GM23338 (cell line): ENCODE measurements around the gene LIX1. TPM values are rescaled to one million over a fixed set of nuclear protein-coding genes. Genes with fewer than 3 reads are reported as not detected.

ENCODE experiments used
- ATAC-seq: fragments of 200-7000 bp; cut with Tn5 transposase; 3 replicates; pipeline ENCODE4 v1.9.1; 2020
- DNase-seq: peaks from one replicate; pipeline ENCODE4 v3.0.0-alpha.2; 2015; ENCODE audit warnings: low spot score
- H2AFZ ChIP-seq: fragments of 200-600 bp; sonication (generic); 2 replicates; pipeline ENCODE4 v1.8.0; 2016; ENCODE audit warnings: antibody characterized with exemption, mild to moderate bottlenecking, moderate library complexity
- H3F3A ChIP-seq: fragments of 200-600 bp; sonication (generic); replicated peaks from 2 replicates; pipeline ENCODE4 v1.8.0; 2017; ENCODE audit warnings: antibody characterized with exemption, mixed run types, low read depth
- H3K27ac ChIP-seq: fragments of 200-600 bp; sonication (generic); 2 replicates; pipeline ENCODE4 v1.6.1; 2016; ENCODE audit warnings: low read depth
- H3K27me3 ChIP-seq: fragments of 200-600 bp; sonication (generic); 2 replicates; pipeline ENCODE4 v1.8.0; 2016; ENCODE audit warnings: mild to moderate bottlenecking, mixed run types, moderate library complexity; ENCODE audit not compliant: insufficient read depth
- H3K36me3 ChIP-seq: fragments of 200-600 bp; sonication (generic); 2 replicates; pipeline ENCODE4 v1.8.0; 2016; ENCODE audit warnings: mild to moderate bottlenecking; ENCODE audit not compliant: insufficient read depth
- H3K4me1 ChIP-seq: fragments of 200-600 bp; sonication (generic); 2 replicates; pipeline ENCODE4 v1.8.0; 2016; ENCODE audit warnings: mild to moderate bottlenecking, moderate library complexity; ENCODE audit not compliant: insufficient read depth
- H3K4me2 ChIP-seq: fragments of 200-600 bp; sonication (generic); 2 replicates; pipeline ENCODE4 v1.7.1; 2017; ENCODE audit warnings: mixed run types
- H3K4me3 ChIP-seq: fragments of 200-600 bp; sonication (generic); 2 replicates; pipeline ENCODE4 v1.6.1; 2016; ENCODE audit warnings: mixed run types
- H3K79me2 ChIP-seq: fragments of 200-600 bp; sonication (generic); replicated peaks from 2 replicates; pipeline ENCODE4 v1.8.0; 2017; ENCODE audit warnings: mild to moderate bottlenecking; ENCODE audit not compliant: insufficient read depth
- H3K9me2 ChIP-seq: fragments of 200-600 bp; sonication (generic); 2 replicates; pipeline ENCODE4 v1.8.0; 2017; ENCODE audit not compliant: insufficient read depth
- H4K20me1 ChIP-seq: fragments of 200-600 bp; sonication (generic); replicated peaks from 2 replicates; pipeline ENCODE4 v1.8.0; 2017; ENCODE audit warnings: mild to moderate bottlenecking; ENCODE audit not compliant: insufficient read depth
- H3K27ac Mint-ChIP-seq: 2 replicates; pipeline ENCODE4 v1.8.0; 2020; ENCODE audit warnings: inconsistent platforms, mild to moderate bottlenecking, moderate library complexity, mixed read lengths
- H3K27me3 Mint-ChIP-seq: 3 replicates; pipeline ENCODE4 v1.8.0; 2022; ENCODE audit warnings: low read depth, mild to moderate bottlenecking, moderate library complexity, mixed read lengths, inconsistent platforms; ENCODE audit not compliant: insufficient read depth, poor library complexity
- H3K36me3 Mint-ChIP-seq: 3 replicates; pipeline ENCODE4 v1.8.0; 2021; ENCODE audit warnings: low read depth, mild to moderate bottlenecking, inconsistent platforms, moderate library complexity, mixed read lengths
- H3K4me1 Mint-ChIP-seq: 3 replicates; pipeline ENCODE4 v1.8.0; 2020; ENCODE audit warnings: mild to moderate bottlenecking, inconsistent platforms, mixed read lengths
- H3K4me3 Mint-ChIP-seq: 3 replicates; pipeline ENCODE4 v1.8.0; 2021; ENCODE audit warnings: moderate library complexity, mild to moderate bottlenecking, inconsistent platforms, mixed read lengths
- H3K9me3 Mint-ChIP-seq: 3 replicates; pipeline ENCODE4 v1.8.0; 2020; ENCODE audit warnings: moderate library complexity, mild to moderate bottlenecking, inconsistent platforms, mixed read lengths
- CREB1 ChIP-seq: fragments of 250-450 bp; sonication (Bioruptor Pico); IDR thresholded peaks from 2 replicates; pipeline ENCODE4 v1.5.0; 2020; ENCODE audit warnings: low read depth, mild to moderate bottlenecking, moderate library complexity
- ETS1 ChIP-seq: IDR thresholded peaks from 2 replicates; pipeline ENCODE4 v1.6.1; 2016; ENCODE audit warnings: antibody characterized with exemption
- EZH2 ChIP-seq: fragments of 200-600 bp; sonication (generic); IDR thresholded peaks from one replicate; pipeline ENCODE4 v1.8.0; 2017; ENCODE audit warnings: antibody characterized with exemption, mild to moderate bottlenecking, low read depth; ENCODE audit not compliant: unreplicated experiment
- JUNB ChIP-seq: IDR thresholded peaks from one replicate; pipeline ENCODE4 v1.6.1; 2016; ENCODE audit warnings: antibody characterized with exemption; ENCODE audit not compliant: unreplicated experiment
- NANOG ChIP-seq: IDR thresholded peaks from 2 replicates; pipeline ENCODE4 v1.6.1; 2016; ENCODE audit warnings: antibody characterized with exemption, borderline replicate concordance
- POLR2AphosphoS5 ChIP-seq: IDR thresholded peaks from 2 replicates; pipeline ENCODE4 v1.6.1; 2016; ENCODE audit warnings: antibody characterized with exemption, low read depth
- ZNF114 ChIP-seq: fragments of 250-450 bp; sonication (Bioruptor Pico); IDR thresholded peaks from 2 replicates; pipeline ENCODE4 v1.5.0; 2020; ENCODE audit warnings: mild to moderate bottlenecking, moderate library complexity
- ZNF331 ChIP-seq: fragments of 250-450 bp; sonication (Bioruptor Pico); IDR thresholded peaks from 2 replicates; pipeline ENCODE4 v1.5.0; 2020; ENCODE audit warnings: low read depth, mild to moderate bottlenecking, moderate library complexity
- ZNF462 ChIP-seq: fragments of 250-450 bp; sonication (Bioruptor Pico); IDR thresholded peaks from 2 replicates; pipeline ENCODE4 v1.5.0; 2020; ENCODE audit warnings: mild to moderate bottlenecking, moderate library complexity
- polyA plus RNA-seq: library from polyadenylated mRNA; unstranded; fragments of >200 nt; fragmentation: Nextera tagmentation; extraction: Ambion mirVana; gene quantifications from 2 replicates; pipeline ENCODE4 v1.2.1, GENCODE V29; 2016
- total RNA-seq: library from RNA; depleted of rRNA; stranded (reverse); fragments of >200 nt; shearing (Covaris generic); gene quantifications from 2 replicates; pipeline ENCODE4 v1.2.3, GENCODE V29; 2014
- TF ChIP-seq, protein P1 (sequence below): IDR thresholded peaks from one replicate; pipeline ENCODE4 v1.6.1; 2018; ENCODE audit warnings: antibody characterized with exemption; ENCODE audit not compliant: unreplicated experiment

Gene LIX1
- total and polyA plus RNA-seq, 2 experiments from 2014 or later = 0.13 TPM; not detected in 1

DNA sequence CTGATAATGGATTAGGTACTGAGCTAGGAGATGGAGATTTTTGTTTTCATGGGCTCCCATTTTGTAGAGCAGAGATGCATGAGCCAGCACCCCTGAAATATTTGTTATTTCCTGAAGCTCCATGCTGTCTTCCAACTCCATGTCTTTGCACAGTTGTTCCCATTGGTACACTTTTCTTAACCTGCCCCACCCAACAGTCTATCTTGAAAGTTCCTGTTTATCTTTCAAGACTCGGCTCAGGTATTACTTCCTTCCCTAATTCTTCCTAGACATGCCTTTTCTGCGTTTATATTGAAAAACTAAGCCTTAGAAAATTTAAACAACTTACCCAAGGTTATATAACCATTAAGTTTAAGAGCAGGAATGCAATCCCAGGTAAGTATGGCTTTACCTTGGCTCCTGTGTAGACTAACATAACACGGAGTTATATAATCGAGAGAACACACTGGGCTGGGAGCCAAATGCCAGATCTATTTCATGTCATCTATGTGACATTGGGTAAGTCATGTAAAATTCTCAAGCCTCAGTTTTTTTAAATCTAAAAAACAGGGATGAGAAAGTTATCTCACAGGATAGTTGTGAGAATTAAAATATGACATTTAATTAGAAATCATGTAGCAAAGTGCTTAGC, 67.4 kb downstream of the LIX1 start:
- H3K27ac ChIP-seq = no peak overlapping the region
- DNase-seq = no peak
- no peaks in the 10 kb centered on the region for H3K27me3 ChIP-seq
- H3K79me2 ChIP-seq = no peaks in the 10 kb centered on the region
- no peaks in the 10 kb centered on the region for H3K9me2 ChIP-seq
- no peaks in the 10 kb centered on the region for H3K4me1 ChIP-seq
- no peaks in the 10 kb centered on the region for H3F3A ChIP-seq
- Mint-ChIP-seq H3K4me3 (no peak overlapping the region), H3K27me3 (peaks cover 5% of the 10 kb centered on the region), H3K9me3 (no peaks in the 10 kb centered on the region), H3K27ac (no peak overlapping the region), H3K4me1 (no peaks in the 10 kb centered on the region; the same call in 2 of the 3 replicates), H3K36me3 (no peaks in the 10 kb centered on the region; the same call in 2 of the 3 replicates)
- H3K4me2 ChIP-seq = no peak overlapping the region
- TF ChIP-seq POLR2AphosphoS5 (no peak), ZNF114 (no peak), CREB1 (CRISPR knock-in tag) (no peak)
- TF ChIP-seq, protein P1, sequence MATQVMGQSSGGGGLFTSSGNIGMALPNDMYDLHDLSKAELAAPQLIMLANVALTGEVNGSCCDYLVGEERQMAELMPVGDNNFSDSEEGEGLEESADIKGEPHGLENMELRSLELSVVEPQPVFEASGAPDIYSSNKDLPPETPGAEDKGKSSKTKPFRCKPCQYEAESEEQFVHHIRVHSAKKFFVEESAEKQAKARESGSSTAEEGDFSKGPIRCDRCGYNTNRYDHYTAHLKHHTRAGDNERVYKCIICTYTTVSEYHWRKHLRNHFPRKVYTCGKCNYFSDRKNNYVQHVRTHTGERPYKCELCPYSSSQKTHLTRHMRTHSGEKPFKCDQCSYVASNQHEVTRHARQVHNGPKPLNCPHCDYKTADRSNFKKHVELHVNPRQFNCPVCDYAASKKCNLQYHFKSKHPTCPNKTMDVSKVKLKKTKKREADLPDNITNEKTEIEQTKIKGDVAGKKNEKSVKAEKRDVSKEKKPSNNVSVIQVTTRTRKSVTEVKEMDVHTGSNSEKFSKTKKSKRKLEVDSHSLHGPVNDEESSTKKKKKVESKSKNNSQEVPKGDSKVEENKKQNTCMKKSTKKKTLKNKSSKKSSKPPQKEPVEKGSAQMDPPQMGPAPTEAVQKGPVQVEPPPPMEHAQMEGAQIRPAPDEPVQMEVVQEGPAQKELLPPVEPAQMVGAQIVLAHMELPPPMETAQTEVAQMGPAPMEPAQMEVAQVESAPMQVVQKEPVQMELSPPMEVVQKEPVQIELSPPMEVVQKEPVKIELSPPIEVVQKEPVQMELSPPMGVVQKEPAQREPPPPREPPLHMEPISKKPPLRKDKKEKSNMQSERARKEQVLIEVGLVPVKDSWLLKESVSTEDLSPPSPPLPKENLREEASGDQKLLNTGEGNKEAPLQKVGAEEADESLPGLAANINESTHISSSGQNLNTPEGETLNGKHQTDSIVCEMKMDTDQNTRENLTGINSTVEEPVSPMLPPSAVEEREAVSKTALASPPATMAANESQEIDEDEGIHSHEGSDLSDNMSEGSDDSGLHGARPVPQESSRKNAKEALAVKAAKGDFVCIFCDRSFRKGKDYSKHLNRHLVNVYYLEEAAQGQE = no peak
- no peak overlapping the region for H3K4me3 ChIP-seq
- H2AFZ ChIP-seq = no peak overlapping the region
- no peak for ATAC-seq
- no peaks in the 10 kb centered on the region for H3K36me3 ChIP-seq
- H4K20me1 ChIP-seq = no peaks in the 10 kb centered on the region

DNA sequence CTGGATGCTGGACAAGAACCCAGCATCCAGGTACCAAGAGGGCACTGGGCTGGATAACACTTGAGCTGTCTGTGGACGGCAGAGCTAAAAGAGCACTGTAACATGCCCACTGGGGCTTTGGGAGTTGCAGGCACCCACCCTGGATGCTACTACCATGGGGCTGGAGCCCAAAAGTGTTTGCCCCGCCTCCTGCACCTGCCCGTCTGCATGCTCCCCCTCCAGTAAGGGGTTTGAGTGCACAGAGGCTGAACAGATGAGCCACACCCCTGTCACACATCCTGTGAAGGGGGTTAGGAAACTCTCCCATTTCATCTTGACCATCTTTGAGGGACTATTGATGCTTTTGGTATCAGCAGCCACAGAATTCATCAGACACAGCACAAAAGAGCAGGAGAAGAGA, 69.0 kb downstream of the LIX1 start:
- Histone ChIP-seq H2AFZ (no peak overlapping the region), H3K79me2 (no peaks in the 10 kb centered on the region), H3K27me3 (no peaks in the 10 kb centered on the region), H3K9me2 (no peaks in the 10 kb centered on the region), H3K4me2 (no peak overlapping the region), H3F3A (no peaks in the 10 kb centered on the region), H3K4me1 (no peaks in the 10 kb centered on the region), H3K4me3 (no peak overlapping the region), H3K27ac (no peak overlapping the region), H3K36me3 (no peaks in the 10 kb centered on the region), H4K20me1 (no peaks in the 10 kb centered on the region)
- H3K4me1 Mint-ChIP-seq = no peaks in the 10 kb centered on the region; the same call in 2 of the 3 replicates
- H3K9me3 Mint-ChIP-seq = no peaks in the 10 kb centered on the region
- no peaks in the 10 kb centered on the region; the same call in 2 of the 3 replicates for H3K36me3 Mint-ChIP-seq
- no peak for DNase-seq
- H3K27me3 Mint-ChIP-seq = peaks cover 5% of the 10 kb centered on the region
- H3K27ac Mint-ChIP-seq = no peak overlapping the region
- no peak overlapping the region for H3K4me3 Mint-ChIP-seq
- no peak for ATAC-seq
- TF ChIP-seq ZNF331 (no peak), JUNB (no peak), NANOG (no peak), CREB1 (CRISPR knock-in tag) (no peak), ZNF462 (no peak), POLR2AphosphoS5 (no peak), ZNF114 (no peak), ETS1 (no peak), EZH2 (no peak)
